Measurements from ENCODE around the gene SDK1. TPM values are rescaled to one million over a fixed set of nuclear protein-coding genes. Genes with fewer than 3 reads are reported as not detected.

The SDK1 gene
- total and polyA plus RNA-seq, 2 donors (not counting 3 experiments of a cell fraction or from before 2014, with no cell fraction given), result 1.6 to 3.9 TPM

- no peak overlapping the region for H3K4me2 ChIP-seq (ENCODE audit: insufficient read depth, low read length)
- BruUV-seq (replicated peaks), result no TSS peak
- H3K9me1 ChIP-seq (replicated peaks; ENCODE audit: control insufficient read depth, extremely low read depth, insufficient read depth, low read length), result no peaks in the 10 kb centered on the region
- H3K9me3 ChIP-seq (replicated peaks; ENCODE audit: control insufficient read depth, insufficient read depth, low read length), result peaks cover 2% of the 10 kb centered on the region
- H2AFZ ChIP-seq (ENCODE audit: low read depth, low read length), result no peak overlapping the region
- no peaks in the 10 kb centered on the region for H3K36me3 ChIP-seq (ENCODE audit: control insufficient read depth in 2 of 2, extremely low read depth in 1 of 2, insufficient read depth in 2 of 2, low read length in 2 of 2)
- H3K27ac ChIP-seq (ENCODE audit: insufficient read depth, low read depth, low read length), result no peak overlapping the region
- dilution Hi-C loops (cut with MboI; ENCODE audit: extremely low pct_ligation_motif_present, low sequenced_read_pairs) (no loop called here), intact Hi-C loops (cut with micrococcal nuclease) (no loop called here)
- no peaks in the 10 kb centered on the region for H4K20me1 ChIP-seq (replicated peaks; ENCODE audit: control insufficient read depth, extremely low read depth, insufficient read depth, low read length)
- ChIA-PET POLR2A (no interaction called here), CTCF (no interaction called here)
- no peaks in the 10 kb centered on the region for H3K27me3 ChIP-seq (ENCODE audit: control insufficient read depth in 2 of 2, insufficient read depth in 2 of 2, low read length in 2 of 2)
- no peak overlapping the region for H3K4me3 ChIP-seq (replicated peaks in 1 of 3; ENCODE audit: insufficient read depth in 1 of 3, low read depth in 1 of 3, low read length in 3 of 3)
- DNase-seq (ENCODE audit: low read depth, low spot score) (no peak), FAIRE-seq (no peak)
- no peaks in the 10 kb centered on the region for H3K4me1 ChIP-seq (ENCODE audit: control insufficient read depth, extremely low read depth, insufficient read depth, low read length)
- no peak for TF ChIP-seq POLR2A (IDR thresholded peaks at IDR 0.05; ENCODE audit: low read depth, low read length)
- no peak for TF ChIP-seq CTCF (IDR thresholded peaks at IDR 0.05; ENCODE audit: extremely low read depth in 1 of 2, insufficient read depth in 1 of 2, low read depth in 1 of 2, low read length in 2 of 2)
- TF ChIP-seq, protein P1, sequence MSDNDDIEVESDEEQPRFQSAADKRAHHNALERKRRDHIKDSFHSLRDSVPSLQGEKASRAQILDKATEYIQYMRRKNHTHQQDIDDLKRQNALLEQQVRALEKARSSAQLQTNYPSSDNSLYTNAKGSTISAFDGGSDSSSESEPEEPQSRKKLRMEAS (IDR thresholded peaks at IDR 0.05; ENCODE audit: insufficient read depth, insufficient read length), result no peak
- TF ChIP-seq FOS (IDR thresholded peaks at IDR 0.05; ENCODE audit: borderline replicate concordance, insufficient read depth, low read length), result no peak
- no peak for TF ChIP-seq MYC (IDR thresholded peaks at IDR 0.05; ENCODE audit: low read depth, low read length)
- no peak for TF ChIP-seq POLR2AphosphoS5 (IDR thresholded peaks at IDR 0.05; ENCODE audit: insufficient read depth, low read depth, low read length)
- no peak for TF ChIP-seq JUN (IDR thresholded peaks at IDR 0.05; ENCODE audit: borderline replicate concordance, insufficient read depth, insufficient read length, low read depth)
- TF ChIP-seq EZH2 (IDR thresholded peaks at IDR 0.05; ENCODE audit: borderline replicate concordance, low read depth, low read length, severe bottlenecking), result no peak
- no peak for TF ChIP-seq GATA2 (IDR thresholded peaks at IDR 0.05; ENCODE audit: insufficient read depth, insufficient read length, low read depth, low read length)
- H3K9ac ChIP-seq (replicated peaks; ENCODE audit: extremely low read depth, insufficient read depth, low read length), result no peak overlapping the region
- H3K79me2 ChIP-seq (ENCODE audit: control insufficient read depth, insufficient read depth, low read length), result no peaks in the 10 kb centered on the region
Measured at GRCh38 chr7:4270268-4270667, 969.2 kb downstream of the SDK1 start.

Data from endothelial cell of umbilical vein (primary cell).